NCI-H510A treated with DMSO at 0.1 percent for 48 hours (cell line): ENCODE results near the gene KREMEN2.
A peak's percentile ranks its signal among the peaks of the same experiment; 100 is the strongest.

ENCODE experiments used
- DNase-seq: peaks from one replicate; lab custom pipeline; 2025; lab: John Stamatoyannopoulos, UW

The KREMEN2 gene

DNA sequence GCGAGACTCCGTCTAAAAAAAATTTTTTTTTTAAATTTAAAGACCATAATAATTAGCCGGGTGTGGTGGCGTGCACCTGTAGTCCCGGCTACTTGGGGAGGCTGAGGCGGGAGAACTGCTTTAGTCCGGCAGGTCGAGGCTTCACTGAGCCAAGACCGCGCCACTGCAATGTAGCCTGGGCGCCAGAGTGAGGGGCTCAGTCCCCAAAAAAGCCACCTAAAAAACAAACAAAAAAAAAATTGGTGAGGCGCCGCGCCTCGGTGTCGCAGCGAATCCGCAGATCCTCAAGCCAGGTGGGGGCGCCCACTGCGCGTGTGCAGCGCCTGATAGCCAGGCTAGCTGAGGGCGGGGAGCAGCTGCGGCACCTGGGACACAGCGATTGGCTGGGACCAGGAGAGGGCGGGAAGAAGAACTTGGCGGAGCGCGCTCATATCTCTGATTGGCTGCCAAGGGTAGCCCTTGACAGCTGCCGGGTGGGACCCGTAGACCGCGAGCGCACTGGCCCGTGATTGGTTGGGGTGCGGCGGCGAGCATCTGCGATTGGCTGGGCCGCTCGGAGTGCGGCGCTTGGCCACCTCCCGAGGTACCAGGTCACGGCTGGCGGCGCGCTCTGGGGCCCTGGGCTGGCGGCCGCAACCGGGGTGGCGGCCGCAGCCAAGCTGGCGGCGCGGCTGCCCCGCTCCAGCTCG lies 39.7 kb downstream of the KREMEN2 start:
- peak; percentile 88 for DNase-seq

DNA sequence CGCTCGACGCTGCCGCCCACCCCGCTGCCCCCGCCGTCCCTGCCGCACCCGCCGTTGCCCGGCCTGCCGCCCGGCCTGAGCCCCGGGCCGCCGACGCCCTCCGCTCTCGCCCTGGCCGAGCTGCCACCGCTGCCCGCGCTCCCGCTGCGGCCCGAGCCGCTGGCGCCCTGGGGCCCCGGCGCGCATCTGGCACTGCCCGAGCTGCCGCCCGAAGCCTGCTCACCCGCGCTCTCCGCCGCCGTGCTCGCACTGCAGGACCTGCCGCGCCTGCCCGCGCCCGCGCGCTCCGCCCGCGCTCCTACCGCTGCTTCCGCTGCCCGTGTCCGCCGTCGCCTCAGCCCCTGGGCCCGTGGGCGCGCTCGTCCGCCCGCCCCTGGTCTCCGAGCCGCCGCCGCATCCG lies 40.2 kb downstream of the KREMEN2 start:
- peak; percentile 7 for DNase-seq

DNA sequence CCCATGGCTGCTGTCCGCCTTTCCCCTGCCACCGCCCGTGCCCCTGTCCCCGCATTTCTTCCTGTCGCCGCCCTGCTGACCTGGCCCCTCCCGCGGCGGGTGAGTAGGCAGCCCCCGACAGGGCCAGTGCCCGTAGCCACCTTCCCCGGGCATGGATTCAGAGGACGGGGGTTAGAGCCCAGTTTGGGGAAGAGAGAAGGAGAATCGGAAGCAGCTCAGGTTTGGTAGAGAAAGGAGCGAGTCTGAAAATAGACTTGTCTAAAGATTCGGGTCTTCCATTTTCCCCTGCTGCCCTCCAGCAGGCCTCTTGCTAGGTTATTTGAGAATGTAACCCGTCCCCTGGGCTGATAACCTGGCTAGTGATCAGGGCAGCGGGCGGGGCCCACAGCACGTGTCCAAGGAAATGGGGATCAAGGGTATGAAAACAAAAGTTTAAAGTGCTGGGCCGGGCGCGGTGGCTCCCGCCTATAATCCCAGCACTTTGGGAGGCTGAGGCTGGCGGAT lies 40.8 kb downstream of the KREMEN2 start:
- peak; percentile 23 for DNase-seq

DNA sequence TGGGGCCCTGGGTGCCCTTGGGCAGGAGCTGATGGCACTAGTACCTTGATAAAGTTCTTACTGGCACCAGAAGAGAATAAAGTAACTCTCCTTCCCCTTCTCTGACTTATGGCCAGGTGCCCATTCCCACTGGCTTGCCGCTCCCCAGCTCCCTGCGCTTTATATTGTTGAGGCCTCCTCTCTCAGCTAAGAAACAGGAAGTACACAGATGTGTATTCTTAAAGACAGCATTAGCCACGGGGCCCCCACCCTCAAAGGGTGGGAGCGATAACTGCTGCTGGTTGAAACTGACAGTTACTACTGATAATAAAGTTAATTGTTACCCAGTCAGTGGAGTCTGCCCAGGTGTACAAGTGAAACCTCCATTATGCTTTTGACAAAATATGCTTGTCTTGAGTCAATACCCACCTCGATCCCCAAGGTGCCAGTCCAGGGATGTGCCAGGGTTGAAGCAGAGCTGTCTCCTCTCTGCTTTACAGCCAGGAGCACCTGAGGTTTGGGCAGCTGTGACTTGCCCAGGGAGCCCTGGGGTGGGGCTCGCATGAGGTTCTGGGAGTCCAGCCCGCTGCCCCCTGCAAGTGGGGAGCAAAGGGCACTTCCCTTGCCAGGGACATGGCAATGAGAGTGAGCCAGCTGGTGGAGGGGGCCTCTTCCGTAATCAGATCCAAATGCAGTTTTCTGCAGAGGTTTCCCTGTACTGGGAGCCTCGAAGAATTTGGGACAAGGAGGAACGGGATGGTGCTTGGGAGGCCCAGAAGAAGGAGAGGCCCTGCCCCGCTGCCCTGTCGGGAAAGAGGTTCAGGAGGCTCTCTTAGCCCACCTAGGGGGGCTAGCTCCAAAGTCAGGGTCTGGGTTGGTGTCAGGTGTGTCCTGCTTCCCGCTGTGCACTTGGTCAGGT lies 43.2 kb downstream of the KREMEN2 start:
- DNase-seq = no peak

DNA sequence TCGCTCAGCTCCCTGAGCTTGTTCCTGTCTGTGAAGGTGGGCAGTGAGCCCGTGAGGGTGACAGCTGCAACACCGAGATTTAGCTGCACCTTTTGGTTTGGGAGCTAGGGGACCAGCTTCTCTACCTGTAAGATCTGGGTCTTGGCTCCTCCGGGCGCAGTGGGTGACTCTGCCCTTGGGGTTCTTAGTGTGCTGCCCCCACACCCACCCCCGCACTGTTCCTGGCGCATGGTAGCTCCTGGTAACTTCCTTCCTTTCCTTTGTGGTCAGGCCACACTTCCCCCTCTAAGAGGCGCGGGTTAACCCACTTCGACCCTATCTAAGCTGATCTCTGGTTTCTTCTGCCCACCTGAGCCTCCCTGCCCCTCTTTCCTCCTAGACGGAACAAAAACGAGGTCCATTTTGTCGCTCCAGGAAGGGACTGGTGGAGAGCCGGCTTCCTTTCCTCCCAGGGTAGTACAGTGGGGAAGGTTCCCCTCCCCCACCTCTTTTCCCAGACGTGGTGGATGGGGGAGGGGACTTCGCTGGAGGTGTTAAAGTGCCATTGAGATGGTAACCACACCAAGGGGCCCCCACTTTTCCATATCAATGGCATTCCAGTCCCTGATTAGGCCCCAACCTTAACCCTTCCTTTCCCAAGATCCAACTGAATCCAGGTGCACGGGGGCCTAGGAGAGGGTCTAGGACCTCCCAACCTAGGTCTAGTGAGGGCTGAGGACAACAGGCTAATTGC lies 44.0 kb downstream of the KREMEN2 start:
- DNase-seq = peak; percentile 7

DNA sequence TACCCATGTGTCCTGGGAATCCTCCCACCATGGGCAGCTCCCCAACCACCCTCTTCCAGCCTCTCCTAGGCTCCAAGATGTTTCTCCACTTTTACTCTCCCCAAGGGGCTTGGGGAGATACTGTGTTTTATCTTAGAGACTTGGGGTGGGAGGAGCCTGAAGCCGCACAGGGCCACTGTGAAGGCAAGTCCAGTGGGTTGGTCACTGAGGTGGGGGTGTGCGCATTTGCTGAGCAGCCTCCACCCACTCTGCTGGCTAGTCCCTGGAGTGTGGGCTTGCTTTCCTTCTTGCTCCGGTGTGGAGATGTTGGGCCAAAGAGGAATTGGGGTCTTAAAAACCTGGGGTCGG lies 44.6 kb downstream of the KREMEN2 start:
- DNase-seq = no peak

DNA sequence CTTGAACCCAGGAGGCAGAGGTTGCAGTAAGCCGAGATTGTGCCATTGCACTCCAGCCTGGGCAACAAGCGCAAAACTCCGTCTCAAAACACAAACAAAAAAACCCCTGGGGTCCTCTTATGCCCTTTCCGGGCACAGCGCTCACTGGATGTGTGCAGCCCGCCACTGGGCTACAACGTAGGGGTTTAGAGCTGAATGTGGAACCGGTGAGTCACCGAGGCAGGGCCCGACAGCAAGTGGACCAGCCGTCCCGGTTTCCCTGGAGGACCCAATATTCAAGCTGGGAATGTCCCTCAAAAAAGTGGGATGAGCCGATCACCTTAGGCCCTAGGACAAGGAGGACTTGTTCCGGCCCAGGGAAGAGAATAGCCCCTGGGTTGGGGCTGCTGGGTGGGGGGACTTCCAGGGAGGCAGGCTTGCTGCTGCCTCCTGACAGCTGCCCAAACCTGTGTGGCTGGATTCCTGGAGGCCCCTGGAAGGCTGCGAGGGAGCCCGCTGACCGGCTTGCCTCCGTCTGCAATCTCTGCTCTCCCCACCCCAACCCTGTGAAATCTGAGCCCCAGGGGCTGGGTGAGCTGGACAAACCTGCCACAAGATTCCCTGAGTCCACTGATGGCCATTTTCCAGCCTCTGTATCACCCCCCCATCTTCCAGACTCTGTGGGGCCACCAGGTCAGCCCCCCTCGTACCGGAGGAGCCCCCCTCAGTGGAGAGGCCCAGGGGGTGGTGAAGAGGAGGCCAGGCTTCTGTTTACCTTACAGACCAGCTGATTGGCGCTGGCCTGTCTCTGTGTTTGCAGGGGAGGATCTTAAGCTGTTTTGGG lies 45.7 kb downstream of the KREMEN2 start:
- peak; percentile 13 for DNase-seq

DNA sequence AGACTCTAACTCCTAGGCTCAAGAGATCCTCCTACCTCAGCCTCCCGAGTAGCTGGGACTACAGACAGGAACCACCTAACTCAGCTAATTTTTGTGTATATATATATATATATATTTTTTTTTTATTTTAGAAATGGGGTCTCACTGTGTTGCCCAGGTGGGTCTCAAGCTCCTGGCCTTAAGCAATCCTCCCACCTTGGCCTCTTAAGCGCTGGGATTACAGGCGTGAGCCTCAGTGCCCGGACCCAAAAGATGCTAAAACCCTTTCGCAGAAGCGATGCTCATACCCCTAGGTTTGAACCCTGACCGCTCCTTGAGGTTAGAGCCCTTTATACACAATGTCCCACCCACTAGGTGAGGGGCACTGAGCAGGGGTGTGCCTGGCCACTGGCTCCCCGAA lies 46.4 kb downstream of the KREMEN2 start:
- DNase-seq = no peak

DNA sequence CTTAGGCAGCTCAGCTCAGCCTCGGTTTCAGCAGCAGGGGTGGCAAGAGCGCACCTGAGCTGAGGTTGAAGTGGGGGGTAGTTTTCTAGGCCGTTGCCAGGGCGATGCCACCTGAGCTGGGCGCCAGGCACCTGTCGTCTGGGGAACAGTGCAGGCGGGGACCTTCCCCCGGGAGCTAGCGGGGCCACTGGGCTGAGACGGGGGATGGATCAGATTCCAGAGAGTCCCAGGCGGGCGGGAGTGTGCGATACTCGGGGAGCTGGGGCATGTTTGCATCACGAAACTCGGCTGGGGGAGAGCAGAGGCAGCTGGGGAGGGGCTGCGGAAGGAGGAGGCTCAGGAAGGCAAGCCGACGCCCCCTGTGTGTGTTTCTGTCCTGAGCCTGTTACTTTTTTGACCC lies 48.2 kb downstream of the KREMEN2 start:
- peak; percentile 45 for DNase-seq

DNA sequence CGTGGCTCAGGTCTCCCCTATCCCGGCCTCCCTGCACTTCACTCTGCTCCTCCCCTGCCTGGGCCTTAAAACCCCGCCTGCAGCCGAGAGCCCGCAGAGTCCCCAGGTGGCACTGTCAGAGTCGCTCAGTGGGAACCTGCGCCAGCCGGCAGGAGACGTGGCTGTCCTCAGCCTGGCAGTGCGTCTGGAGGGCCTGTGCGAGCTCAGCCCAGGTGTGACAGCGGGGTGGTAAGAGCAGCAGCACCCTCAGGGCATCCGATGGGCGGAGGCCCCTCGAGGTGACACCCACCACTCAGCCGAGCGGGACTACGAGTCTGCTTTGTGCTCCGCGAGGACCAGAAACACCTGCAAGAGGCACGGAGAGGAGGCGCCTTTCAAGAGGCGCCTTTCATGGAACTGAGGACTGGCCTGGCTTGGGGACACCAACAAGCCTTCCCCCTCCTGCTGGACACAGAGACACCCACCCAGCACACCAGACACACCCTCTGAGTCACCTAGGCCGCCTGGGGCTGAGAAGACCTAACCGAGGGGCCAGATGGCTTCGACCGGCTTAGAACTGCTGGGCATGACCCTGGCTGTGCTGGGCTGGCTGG lies 48.8 kb downstream of the KREMEN2 start, which contains the start of gene CLDN9:
Gene CLDN9, plus strand, starts transcription at position 96 of the 593 bp plus-strand sequence. Its CDS starts 440 bp downstream, at position 536.
- peak; percentile 75 for DNase-seq

DNA sequence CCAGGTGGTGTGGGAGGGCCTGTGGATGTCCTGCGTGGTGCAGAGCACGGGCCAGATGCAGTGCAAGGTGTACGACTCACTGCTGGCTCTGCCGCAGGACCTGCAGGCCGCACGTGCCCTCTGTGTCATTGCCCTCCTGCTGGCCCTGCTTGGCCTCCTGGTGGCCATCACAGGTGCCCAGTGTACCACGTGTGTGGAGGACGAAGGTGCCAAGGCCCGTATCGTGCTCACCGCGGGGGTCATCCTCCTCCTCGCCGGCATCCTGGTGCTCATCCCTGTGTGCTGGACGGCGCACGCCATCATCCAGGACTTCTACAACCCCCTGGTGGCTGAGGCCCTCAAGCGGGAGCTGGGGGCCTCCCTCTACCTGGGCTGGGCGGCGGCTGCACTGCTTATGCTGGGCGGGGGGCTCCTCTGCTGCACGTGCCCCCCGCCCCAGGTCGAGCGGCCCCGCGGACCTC lies 49.4 kb downstream of the KREMEN2 start:
- DNase-seq = no peak

DNA sequence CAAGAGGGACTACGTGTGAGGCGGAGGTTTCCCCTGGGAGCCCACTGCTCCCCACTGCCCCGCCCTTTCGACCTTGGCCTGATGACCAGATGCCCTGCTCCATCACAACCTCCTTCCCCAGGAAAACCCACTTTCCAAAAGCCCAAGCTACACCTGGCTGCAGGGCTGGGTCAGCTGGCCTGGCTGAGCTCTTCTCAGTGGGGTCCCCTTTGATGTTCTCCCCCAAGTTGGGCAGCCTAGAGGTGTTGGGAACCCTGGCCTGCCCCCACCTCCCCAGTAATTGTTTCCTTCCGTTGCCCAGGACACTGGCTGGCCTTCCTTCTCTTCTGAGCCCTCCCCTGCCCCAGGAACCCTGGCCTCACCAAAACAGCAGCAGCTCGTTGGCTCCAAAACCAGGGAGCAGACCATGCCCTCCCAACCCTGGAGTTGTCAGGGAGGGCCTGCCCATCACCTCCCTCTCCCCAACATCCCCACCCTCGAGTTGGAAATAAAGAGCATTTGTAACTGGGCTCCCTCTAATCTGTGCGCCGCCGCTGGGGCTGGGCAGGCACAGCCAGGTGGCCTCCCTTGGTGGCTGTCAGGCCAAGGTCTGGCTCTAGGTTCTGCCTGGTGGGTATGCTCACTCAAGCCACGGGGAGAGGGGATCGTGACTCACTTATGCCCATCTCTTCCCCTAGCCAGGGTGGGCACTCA lies 50.1 kb downstream of the KREMEN2 start:
- no peak for DNase-seq

DNA sequence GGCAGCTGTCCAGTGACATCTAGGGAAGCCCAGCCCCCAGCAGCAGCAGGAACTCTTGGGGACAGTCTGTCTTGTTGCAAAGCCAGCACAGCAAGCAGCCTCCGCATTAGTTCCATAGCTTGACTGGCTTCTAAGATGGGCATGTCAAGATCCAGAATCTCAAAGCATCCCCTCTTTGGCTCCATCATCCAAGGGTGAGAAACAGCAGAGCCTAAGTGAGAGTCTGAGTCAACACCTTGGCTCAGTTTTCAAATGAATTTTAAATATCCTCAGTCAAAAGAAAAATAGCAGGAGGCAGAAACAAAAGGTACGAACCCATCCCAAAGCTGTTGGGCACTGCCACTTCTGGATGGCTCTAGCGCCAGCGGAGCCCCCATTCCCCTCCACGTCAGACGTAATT lies 50.9 kb downstream of the KREMEN2 start:
- DNase-seq = no peak

DNA sequence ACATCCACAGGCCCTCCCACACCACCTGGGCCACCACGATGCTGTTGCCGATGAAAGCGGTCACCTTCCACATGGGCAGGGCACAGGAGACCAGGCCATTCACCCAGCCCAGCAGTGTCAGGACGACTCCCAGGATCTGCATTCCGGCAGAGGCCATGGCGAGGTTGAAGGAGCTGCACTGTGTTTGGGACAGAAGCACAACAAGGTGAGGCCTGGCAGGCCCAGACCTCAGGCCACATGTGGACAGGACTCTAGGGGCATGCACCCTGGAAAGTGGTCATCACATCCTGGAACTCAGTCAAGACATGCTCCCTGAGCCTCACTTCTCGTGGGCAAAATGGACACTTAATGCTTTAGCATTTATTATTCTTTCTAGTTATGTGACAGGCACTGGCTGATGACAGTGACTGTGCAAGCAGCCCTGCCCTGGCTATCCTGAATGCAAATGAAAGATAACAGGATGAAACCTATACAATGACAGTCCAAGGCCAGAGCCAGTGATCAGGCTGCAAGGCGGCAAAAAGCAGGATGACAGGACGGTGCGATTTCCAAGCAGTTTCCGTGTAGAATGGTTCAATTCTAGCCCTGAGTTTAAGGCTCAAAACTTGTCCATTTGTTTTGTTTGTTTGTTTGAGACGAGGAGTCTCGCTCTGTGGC lies 51.9 kb downstream of the KREMEN2 start:
- no peak for DNase-seq

DNA sequence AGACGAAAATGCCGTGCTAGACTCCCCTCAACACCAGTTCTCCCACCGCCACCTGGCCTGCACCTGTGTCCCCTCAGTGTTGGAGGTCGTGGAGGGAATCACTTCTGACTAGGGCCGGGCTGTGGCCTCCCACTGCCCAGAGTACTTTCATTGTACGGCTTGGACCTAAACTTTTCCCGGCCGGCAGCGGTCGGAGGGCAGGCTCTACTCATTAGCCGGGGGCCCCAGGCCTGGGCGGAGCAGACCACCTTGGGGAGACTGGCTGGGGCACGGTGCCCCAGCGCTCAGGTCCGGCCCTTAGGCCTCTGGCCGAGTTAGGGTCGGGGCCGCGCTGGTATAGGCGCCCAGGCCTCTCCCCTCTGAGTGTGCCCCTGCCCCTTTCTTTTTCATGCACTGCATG lies 53.3 kb downstream of the KREMEN2 start:
- DNase-seq = no peak
